ENCODE data around the gene QSER1.
"Not testable (repeated sequence)": the region's sequence is repeated elsewhere in the genome, so short reads cannot be mapped to it uniquely, and the experiment has no call there.

DNA sequence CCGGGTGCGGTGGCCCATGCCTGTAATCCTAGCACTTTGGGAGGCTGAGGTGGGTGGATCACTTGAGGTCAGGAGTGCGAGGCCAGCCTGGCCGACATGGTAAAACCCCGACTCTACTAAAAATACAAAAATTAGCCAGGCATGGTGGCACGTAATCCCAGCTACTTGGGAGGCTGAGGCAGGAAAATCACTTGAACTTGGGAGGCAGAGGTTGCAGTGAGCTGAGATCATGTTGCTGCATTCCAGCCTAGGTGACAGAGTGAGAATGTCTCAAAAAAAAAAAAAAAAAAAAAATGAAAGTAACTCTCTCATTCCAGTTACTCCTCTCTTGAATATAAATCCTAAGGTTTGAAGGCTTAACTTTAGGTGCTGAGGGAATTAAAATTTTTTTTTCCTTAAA lies 136.6 kb downstream of the QSER1 start:
- TF ChIP-seq, protein P1, sequence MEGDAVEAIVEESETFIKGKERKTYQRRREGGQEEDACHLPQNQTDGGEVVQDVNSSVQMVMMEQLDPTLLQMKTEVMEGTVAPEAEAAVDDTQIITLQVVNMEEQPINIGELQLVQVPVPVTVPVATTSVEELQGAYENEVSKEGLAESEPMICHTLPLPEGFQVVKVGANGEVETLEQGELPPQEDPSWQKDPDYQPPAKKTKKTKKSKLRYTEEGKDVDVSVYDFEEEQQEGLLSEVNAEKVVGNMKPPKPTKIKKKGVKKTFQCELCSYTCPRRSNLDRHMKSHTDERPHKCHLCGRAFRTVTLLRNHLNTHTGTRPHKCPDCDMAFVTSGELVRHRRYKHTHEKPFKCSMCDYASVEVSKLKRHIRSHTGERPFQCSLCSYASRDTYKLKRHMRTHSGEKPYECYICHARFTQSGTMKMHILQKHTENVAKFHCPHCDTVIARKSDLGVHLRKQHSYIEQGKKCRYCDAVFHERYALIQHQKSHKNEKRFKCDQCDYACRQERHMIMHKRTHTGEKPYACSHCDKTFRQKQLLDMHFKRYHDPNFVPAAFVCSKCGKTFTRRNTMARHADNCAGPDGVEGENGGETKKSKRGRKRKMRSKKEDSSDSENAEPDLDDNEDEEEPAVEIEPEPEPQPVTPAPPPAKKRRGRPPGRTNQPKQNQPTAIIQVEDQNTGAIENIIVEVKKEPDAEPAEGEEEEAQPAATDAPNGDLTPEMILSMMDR (conservative IDR thresholded peaks at IDR 0.05) = not testable (repeated sequence)
- TF ChIP-seq ZFX (IDR thresholded peaks at IDR 0.05) = not testable (repeated sequence)
